ENCODE results near the gene PERCC1. TPM values are rescaled to one million over a fixed set of nuclear protein-coding genes. Genes with fewer than 3 reads are reported as not detected.

The PERCC1 gene
- total and polyA plus RNA-seq, 11 donors: 0.11 to 0.60 (median 0.34) TPM; not detected in 6

DNA sequence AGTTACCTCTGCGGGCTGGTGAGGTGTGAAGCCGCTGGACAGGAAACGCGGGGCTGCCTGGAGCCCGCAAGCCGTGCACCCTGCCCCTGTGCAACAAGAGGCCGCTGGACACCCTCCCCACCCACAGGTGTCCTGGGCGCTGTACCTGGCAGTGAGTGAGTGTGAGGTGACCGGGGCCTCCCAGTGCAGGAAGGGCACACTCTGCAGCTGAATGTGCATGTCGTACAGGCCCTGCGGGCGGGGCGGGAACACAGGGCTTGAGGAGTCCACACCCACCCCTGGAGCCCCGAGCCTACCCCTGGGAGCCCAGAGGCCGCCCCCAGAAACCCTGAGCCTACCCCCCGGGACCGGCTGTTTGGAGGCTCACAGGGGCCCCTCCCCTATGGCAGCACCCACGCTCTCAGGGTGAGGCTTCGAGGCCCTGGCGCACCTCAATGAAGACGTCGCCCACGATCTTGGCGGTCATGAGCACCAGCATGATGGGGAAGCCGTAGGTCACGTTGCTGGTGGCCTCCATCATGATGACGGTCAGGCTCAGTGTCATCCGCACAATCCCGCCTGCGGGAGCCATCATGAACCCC lies 17.7 kb downstream of the PERCC1 start:
- 94 to 98% (median 95%) methylated on average over 15 to 30 of the region's 30 CpGs for WGBS, 4 donors
- H3K36me3 ChIP-seq: peaks cover 0 to 85% (median 65%) of the 10 kb centered on the region in 9 donors

DNA sequence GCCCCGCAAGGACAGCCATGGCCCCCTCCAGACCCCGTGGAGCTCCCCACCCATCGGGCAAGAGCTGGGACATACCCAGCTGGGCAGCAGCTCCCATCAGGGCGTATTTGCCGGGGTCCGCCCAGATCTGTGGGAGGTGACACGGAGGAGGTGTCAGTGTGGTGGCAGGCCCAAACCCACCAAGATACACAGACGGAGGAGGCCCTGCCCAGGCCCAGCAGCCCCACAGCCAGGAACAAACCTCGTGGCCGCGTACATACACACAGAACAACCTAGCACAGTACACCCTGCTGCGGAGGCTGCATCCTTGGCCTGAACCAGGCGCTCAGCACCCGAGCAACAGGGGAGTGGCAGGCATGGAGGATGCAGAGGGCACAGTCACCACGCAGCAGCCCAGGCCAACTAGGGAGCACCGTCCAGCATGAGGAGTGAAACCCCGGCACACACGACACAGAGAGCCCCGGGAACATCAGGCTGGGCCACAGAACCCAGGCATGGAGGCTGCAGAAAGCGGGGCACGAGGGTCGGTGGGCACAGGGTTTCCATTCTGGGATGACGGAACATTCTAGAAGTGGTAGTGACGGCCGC lies 18.4 kb downstream of the PERCC1 start:
- H3K4me3 ChIP-seq: no peak overlapping the region
- 94 to 96% (median 95%) methylated on average over 22 to 25 of the region's 25 CpGs for WGBS, 4 donors
- H3K9me3 ChIP-seq: no peaks in the 10 kb centered on the region
- intact Hi-C loops (cut with DNase I): no loop called here
- TF ChIP-seq, protein P1, sequence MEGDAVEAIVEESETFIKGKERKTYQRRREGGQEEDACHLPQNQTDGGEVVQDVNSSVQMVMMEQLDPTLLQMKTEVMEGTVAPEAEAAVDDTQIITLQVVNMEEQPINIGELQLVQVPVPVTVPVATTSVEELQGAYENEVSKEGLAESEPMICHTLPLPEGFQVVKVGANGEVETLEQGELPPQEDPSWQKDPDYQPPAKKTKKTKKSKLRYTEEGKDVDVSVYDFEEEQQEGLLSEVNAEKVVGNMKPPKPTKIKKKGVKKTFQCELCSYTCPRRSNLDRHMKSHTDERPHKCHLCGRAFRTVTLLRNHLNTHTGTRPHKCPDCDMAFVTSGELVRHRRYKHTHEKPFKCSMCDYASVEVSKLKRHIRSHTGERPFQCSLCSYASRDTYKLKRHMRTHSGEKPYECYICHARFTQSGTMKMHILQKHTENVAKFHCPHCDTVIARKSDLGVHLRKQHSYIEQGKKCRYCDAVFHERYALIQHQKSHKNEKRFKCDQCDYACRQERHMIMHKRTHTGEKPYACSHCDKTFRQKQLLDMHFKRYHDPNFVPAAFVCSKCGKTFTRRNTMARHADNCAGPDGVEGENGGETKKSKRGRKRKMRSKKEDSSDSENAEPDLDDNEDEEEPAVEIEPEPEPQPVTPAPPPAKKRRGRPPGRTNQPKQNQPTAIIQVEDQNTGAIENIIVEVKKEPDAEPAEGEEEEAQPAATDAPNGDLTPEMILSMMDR (IDR thresholded peaks at IDR 0.05): no peak
- no peak for TF ChIP-seq POLR2A (IDR thresholded peaks at IDR 0.05)
- peaks cover 0 to 91% (median 72%) of the 10 kb centered on the region in 9 donors for H3K36me3 ChIP-seq
- ATAC-seq (no peak), DNase-seq (no peak)
- no peak overlapping the region for H3K27ac ChIP-seq
- no peaks in the 10 kb centered on the region for H3K27me3 ChIP-seq
- no peaks in the 10 kb centered on the region for H3K4me1 ChIP-seq

More for the DNA sequence above, 17.7 kb downstream of the PERCC1 start:
- intact Hi-C loops (cut with DNase I): no loop called here
- DNase-seq (no peak), ATAC-seq (no peak)
- Histone ChIP-seq H3K4me1 (no peaks in the 10 kb centered on the region), H3K27ac (no peak overlapping the region), H3K4me3 (no peak overlapping the region), H3K27me3 (no peaks in the 10 kb centered on the region), H3K9me3 (no peaks in the 10 kb centered on the region)
- no peak for TF ChIP-seq POLR2A (IDR thresholded peaks at IDR 0.05)
- TF ChIP-seq, protein P1 (IDR thresholded peaks at IDR 0.05): no peak

DNA sequence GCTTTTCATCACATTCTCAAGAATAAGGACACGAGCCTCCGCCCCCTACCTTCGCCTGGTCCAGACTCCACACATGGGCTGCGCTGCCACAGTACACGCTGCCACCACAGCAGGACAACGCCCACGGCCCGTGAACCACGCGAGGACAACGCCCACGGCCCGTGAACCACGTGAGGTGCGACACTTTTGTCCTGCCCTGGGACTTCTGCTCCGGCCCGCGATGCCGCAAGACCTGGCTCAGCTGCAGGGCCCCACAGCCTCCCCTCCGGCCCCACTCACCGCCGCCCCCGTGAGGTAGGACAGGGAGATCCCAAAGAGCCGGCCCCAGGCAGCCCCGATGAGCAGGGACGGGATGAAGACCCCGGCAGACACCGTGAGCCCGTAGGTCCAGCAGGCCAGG lies 19.3 kb downstream of the PERCC1 start:
- H3K27me3 ChIP-seq: no peaks in the 10 kb centered on the region
- H3K36me3 ChIP-seq: peaks cover 0 to 100% (median 80%) of the 10 kb centered on the region in 9 donors
- H3K4me3 ChIP-seq: no peak overlapping the region
- no peaks in the 10 kb centered on the region for H3K4me1 ChIP-seq
- no peaks in the 10 kb centered on the region for H3K9me3 ChIP-seq
- no peak overlapping the region for H3K27ac ChIP-seq
- ATAC-seq (no peak), DNase-seq (no peak)
- TF ChIP-seq, protein P1 (IDR thresholded peaks at IDR 0.05): no peak
- TF ChIP-seq POLR2A (IDR thresholded peaks at IDR 0.05): no peak
- 89 to 93% (median 91%) methylated on average over 25 to 29 of the region's 29 CpGs for WGBS, 4 donors
- intact Hi-C loops (cut with DNase I): no loop called here

DNA sequence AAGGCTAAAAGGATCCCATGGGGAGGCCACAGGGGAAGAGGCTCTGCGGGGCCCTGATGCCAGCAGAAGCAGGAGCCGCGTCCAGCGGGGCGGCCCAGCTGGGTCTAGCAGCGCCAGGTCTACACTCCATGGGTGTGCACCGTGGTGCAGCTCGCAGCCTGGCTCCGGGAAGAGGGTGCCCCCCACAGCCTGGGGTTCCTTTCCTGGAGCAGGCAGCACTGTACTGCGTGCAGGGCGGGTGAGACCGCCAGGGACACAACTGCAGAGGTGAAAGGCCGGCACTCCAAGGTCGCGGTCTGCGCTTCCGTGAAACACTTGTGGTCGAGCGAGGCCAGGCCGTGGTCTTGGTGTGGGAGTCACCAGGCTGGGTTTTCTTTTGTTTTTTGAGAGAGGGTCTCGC lies 20.0 kb downstream of the PERCC1 start:
- Histone ChIP-seq H3K9me3 (no peaks in the 10 kb centered on the region), H3K4me1 (no peaks in the 10 kb centered on the region), H3K27ac (no peak overlapping the region), H3K36me3 (peaks cover 0 to 100% (median 80%) of the 10 kb centered on the region in 9 donors), H3K27me3 (no peaks in the 10 kb centered on the region), H3K4me3 (no peak overlapping the region)
- DNase-seq (no peak), ATAC-seq (no peak)
- WGBS, 4 donors: 92 to 97% (median 95%) methylated on average over 4 to 21 of the region's 21 CpGs
- intact Hi-C loops (cut with DNase I): no loop called here
- TF ChIP-seq, protein P1 (IDR thresholded peaks at IDR 0.05): no peak
- no peak for TF ChIP-seq POLR2A (IDR thresholded peaks at IDR 0.05)
